Neural cell (in vitro differentiated cells): Measurements from ENCODE around the gene CERS2. TPM values are rescaled to one million over a fixed set of nuclear protein-coding genes. Genes with fewer than 3 reads are reported as not detected.

Experiments
- H2AFZ ChIP-seq: fragments of 200-600, 300-800 bp; sonication (generic), shearing (Covaris generic); 2 replicates; pipeline ENCODE4 v1.6.0; 2014; ENCODE audit warnings: low read depth, mild to moderate bottlenecking, antibody characterized with exemption, low read length, moderate library complexity
- H3F3A ChIP-seq: fragments of 200-600 bp; shearing (Covaris generic); 2 replicates; pipeline ENCODE4 v1.6.1; 2016; ENCODE audit warnings: mild to moderate bottlenecking, moderate library complexity, mixed read lengths, antibody characterized with exemption, low read length; ENCODE audit not compliant: insufficient read depth, poor library complexity, severe bottlenecking
- H3K27ac ChIP-seq: fragments of 200-600, 300-800 bp; sonication (generic), shearing (Covaris generic); 2 replicates; pipeline ENCODE4 v1.5.1; 2014; ENCODE audit warnings: mild to moderate bottlenecking, low read length, moderate library complexity
- H3K27me3 ChIP-seq: fragments of 300-800, 200-600 bp; sonication (generic), shearing (Covaris generic); 2 replicates; pipeline ENCODE4 v1.6.0; 2014; ENCODE audit warnings: mild to moderate bottlenecking, low read depth, low read length, moderate library complexity; ENCODE audit not compliant: insufficient read depth
- H3K36me3 ChIP-seq: fragments of 300-800, 200-600 bp; sonication (generic), shearing (Covaris generic); 2 replicates; pipeline ENCODE4 v1.5.1; 2014; ENCODE audit warnings: mild to moderate bottlenecking, antibody characterized with exemption, low read length, moderate library complexity; ENCODE audit not compliant: insufficient read depth
- H3K4me2 ChIP-seq: fragments of 300-800, 200-600 bp; sonication (generic), shearing (Covaris generic); 2 replicates; pipeline ENCODE4 v1.6.0; 2014; ENCODE audit warnings: mild to moderate bottlenecking, low read length
- H3K4me3 ChIP-seq: fragments of 300-800, 200-600 bp; sonication (generic), shearing (Covaris generic); 2 replicates; pipeline ENCODE4 v1.5.1; 2014; ENCODE audit warnings: mild to moderate bottlenecking, low read length, moderate library complexity
- H3K79me2 ChIP-seq: fragments of 200-600 bp; shearing (Covaris generic); replicated peaks from 2 replicates; pipeline ENCODE4 v1.6.0; 2014; ENCODE audit warnings: mild to moderate bottlenecking, low read length, moderate library complexity; ENCODE audit not compliant: insufficient read depth
- H3K9ac ChIP-seq: fragments of 300-800, 200-600 bp; sonication (generic), shearing (Covaris generic); 2 replicates; pipeline ENCODE4 v1.6.1; 2016; ENCODE audit warnings: mild to moderate bottlenecking, low read length, mixed read lengths
- H3K9me2 ChIP-seq: fragments of 200-600 bp; shearing (Covaris generic); 2 replicates; pipeline ENCODE4 v1.6.1; 2016; ENCODE audit warnings: mild to moderate bottlenecking, low read length, mixed read lengths; ENCODE audit not compliant: insufficient read depth
- H3K9me3 ChIP-seq: fragments of 200-600, 300-800 bp; sonication (generic), shearing (Covaris generic); 2 replicates; pipeline ENCODE4 v1.6.1; 2016; ENCODE audit warnings: mild to moderate bottlenecking, mixed run types, low read length, moderate library complexity, mixed read lengths
- H4K20me1 ChIP-seq: fragments of 200-600 bp; shearing (Covaris generic); 2 replicates; pipeline ENCODE4 v1.6.1; 2016; ENCODE audit warnings: mild to moderate bottlenecking, mixed run types; ENCODE audit not compliant: insufficient read depth
- CTCF ChIP-seq: fragments of 450-650 bp; IDR thresholded peaks from 2 replicates; pipeline ENCODE4 v1.5.1; 2014; ENCODE audit warnings: antibody characterized with exemption, mild to moderate bottlenecking, moderate library complexity; ENCODE audit not compliant: poor library complexity, severe bottlenecking
- EP300 ChIP-seq: fragments of 450-650 bp; conservative IDR thresholded peaks from 2 replicates; pipeline ENCODE4 v1.6.1; 2014; ENCODE audit warnings: antibody characterized with exemption, mild to moderate bottlenecking, moderate library complexity; ENCODE audit not compliant: poor library complexity, severe bottlenecking
- EZH2 ChIP-seq: fragments of 200-600, 300-800 bp; shearing (Covaris generic), sonication (generic); IDR thresholded peaks from 2 replicates; pipeline ENCODE4 v1.6.1; 2014; ENCODE audit warnings: antibody characterized with exemption, low read length, borderline replicate concordance, mild to moderate bottlenecking; ENCODE audit not compliant: insufficient read depth, poor library complexity, severe bottlenecking
- MXI1 ChIP-seq: fragments of 450-650 bp; conservative IDR thresholded peaks from 2 replicates; pipeline ENCODE4 v1.6.1; 2014; ENCODE audit warnings: antibody characterized with exemption, mild to moderate bottlenecking; ENCODE audit not compliant: poor library complexity, severe bottlenecking
- POLR2AphosphoS5 ChIP-seq: IDR thresholded peaks from 2 replicates; pipeline ENCODE4 v1.6.1; 2012
- RAD21 ChIP-seq: fragments of 450-650 bp; conservative IDR thresholded peaks from 2 replicates; pipeline ENCODE4 v1.6.1; 2014; ENCODE audit warnings: antibody characterized with exemption, mild to moderate bottlenecking, moderate library complexity
- REST ChIP-seq: IDR thresholded peaks from 2 replicates; pipeline ENCODE4 v1.6.1; 2012; ENCODE audit warnings: borderline replicate concordance
- SMC3 ChIP-seq: fragments of 450-650 bp; conservative IDR thresholded peaks from 2 replicates; pipeline ENCODE4 v1.6.1; 2014; ENCODE audit warnings: antibody characterized with exemption, mild to moderate bottlenecking, moderate library complexity; ENCODE audit not compliant: poor library complexity
- TAF1 ChIP-seq: IDR thresholded peaks from 2 replicates; pipeline ENCODE4 v1.6.1; 2012; ENCODE audit warnings: low read depth
- polyA plus RNA-seq: library from polyadenylated mRNA; depleted of rRNA; stranded (reverse); fragments of >200 nt; gene quantifications from 2 replicates; pipeline ENCODE4 v1.2.3, GENCODE V29; 2014

CERS2 gene
- polyA plus RNA-seq, 1 donor from 2014 or later: 39.1 TPM

- Histone ChIP-seq H4K20me1 (no peaks in the 10 kb centered on the region), H3K79me2 (no peaks in the 10 kb centered on the region), H3K9me3 (no peaks in the 10 kb centered on the region), H3K4me3 (no peak within 1 kb of the TSS), H3F3A (no peaks in the 10 kb centered on the region), H3K9ac (no peak within 1 kb of the TSS), H3K4me2 (no peak within 1 kb of the TSS), H3K27ac (no peak within 1 kb of the TSS), H3K9me2 (no peaks in the 10 kb centered on the region), H3K36me3 (no peaks in the 10 kb centered on the region), H2AFZ (no peak within 1 kb of the TSS), H3K27me3 (no peaks in the 10 kb centered on the region)
- TF ChIP-seq REST (no peak), EP300 (no peak), POLR2AphosphoS5 (no peak), MXI1 (no peak), CTCF (no peak), EZH2 (no peak), SMC3 (no peak), RAD21 (no peak), TAF1 (no peak)
Observed at GRCh38 chr1:150981805-150982712, 7.4 kb upstream of the CERS2 start, which contains the start of gene ANXA9. Gene ANXA9 (plus strand): TSS chr1:150982292. CDS start chr1:150983106, 814 bp downstream.

GRCh38 chr1:150981177-150981804, 6.7 kb upstream of the CERS2 start:
- Histone ChIP-seq H4K20me1 (no peaks in the 10 kb centered on the region), H3K4me3 (no peak overlapping the region), H3K79me2 (no peaks in the 10 kb centered on the region), H3K36me3 (no peaks in the 10 kb centered on the region), H3F3A (no peaks in the 10 kb centered on the region), H3K9me3 (no peaks in the 10 kb centered on the region), H3K9me2 (no peaks in the 10 kb centered on the region), H3K27me3 (no peaks in the 10 kb centered on the region), H3K9ac (no peak overlapping the region), H2AFZ (no peak overlapping the region), H3K27ac (no peak overlapping the region), H3K4me2 (no peak overlapping the region)
- TF ChIP-seq REST (no peak), POLR2AphosphoS5 (no peak), TAF1 (no peak), SMC3 (no peak), CTCF (no peak), RAD21 (no peak), EZH2 (no peak), MXI1 (no peak), EP300 (no peak)
